AML-193 (cell line): ENCODE data around the gene ELL.

Source experiments
- DNase-seq, 2 experiments: peaks; one replicate each; lab custom pipeline; 2025; lab: John Stamatoyannopoulos, UW

The ELL gene

GRCh38 chr19:18488838-18489626, 32.8 kb downstream of the ELL start:
- no peak for DNase-seq

DNA sequence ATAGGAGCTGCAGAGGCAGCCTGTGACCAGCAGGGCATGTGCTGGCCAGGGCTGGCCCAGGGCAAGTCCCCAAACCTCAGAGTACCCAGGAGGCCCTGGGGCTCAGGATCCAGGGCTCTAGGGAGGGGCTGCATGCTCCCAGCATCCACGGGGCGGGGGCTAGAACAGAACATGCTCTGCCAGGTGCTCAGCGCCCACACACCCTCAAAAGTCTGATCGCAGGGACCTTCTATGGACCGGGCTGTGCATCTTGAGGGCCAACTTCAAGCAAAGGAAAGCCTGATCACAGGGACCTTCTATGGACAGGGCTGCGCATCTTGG, 33.5 kb downstream of the ELL start:
- DNase-seq: peak in 1 of 2 experiments; percentile 19

DNA sequence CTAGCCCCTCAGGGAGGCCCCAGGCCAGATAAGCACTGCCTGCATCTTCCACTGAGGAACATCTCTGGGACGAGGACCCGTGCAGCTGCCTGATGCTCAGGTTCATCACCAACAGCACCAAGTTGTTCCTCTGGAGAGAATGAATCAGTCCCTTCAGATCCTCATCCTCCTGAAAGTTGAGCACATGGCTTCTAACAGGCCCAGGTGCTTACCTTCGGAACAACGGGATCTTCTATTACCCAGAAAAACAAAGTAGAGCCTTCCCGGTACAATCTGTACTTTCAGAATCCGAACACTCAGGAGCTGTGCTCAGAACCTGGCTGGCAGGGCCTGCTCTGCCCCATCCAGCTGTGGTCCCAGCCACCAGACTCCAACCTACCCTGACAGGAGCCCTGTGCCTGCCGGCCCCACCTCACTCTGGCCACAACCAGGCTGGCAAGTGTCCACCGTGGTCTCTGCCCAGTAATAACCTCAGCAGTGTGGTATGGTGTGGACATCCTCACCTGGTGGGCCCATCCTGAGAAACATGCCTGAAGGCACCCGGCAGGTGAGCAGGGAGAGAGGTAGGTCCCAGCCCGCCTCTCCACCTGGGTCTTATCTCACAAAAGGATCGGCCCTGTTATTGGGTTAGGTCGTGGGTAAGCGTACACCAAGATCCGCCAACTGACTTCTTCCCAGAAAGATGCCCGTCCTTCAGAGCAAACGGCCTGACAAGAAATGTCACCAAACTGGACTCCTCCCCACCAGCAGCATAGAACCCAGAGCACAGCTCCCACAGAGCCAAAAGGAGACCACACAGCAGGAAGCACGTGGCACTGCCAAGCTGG, 34.1 kb downstream of the ELL start:
- DNase-seq: no peak

DNA sequence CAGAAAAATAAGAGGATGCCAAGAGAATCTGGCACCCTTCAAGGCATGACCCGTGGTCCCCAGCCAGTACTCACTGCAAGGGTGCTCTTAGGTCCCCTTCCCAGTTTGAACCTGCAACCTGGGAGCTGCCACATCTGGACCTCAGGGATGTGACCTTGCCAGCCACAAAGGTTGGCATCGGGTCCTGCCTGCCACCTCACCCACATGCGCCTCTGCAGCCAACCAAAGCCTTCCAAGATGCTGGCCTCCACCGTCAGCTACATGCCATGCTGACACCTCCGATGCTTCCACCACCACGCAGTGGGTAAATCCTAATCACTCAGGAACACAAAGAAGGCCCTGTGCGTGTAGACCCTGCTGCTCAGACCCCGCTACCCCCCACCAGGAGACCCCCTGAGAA, 35.1 kb downstream of the ELL start:
- DNase-seq: no peak

DNA sequence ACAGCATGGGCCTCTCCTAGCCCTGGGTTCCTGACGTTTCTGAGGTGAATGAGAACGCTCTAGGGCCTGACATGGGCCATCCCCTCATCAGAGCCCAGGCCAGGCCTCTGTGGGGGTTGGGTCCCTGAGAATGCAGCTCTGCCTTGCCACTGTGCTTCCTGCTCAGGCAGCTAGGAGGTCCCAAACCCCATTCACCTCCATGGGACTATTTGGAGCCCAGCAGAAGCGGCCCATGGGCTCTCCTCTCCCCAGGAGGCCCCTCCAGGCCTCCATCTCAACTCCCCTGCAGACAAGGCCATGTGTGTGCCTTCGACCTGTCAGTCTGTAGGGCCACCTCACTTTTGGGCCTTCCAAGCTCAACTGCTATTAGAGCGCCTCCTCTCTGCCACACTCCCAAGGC, 36.9 kb downstream of the ELL start:
- no peak for DNase-seq

DNA sequence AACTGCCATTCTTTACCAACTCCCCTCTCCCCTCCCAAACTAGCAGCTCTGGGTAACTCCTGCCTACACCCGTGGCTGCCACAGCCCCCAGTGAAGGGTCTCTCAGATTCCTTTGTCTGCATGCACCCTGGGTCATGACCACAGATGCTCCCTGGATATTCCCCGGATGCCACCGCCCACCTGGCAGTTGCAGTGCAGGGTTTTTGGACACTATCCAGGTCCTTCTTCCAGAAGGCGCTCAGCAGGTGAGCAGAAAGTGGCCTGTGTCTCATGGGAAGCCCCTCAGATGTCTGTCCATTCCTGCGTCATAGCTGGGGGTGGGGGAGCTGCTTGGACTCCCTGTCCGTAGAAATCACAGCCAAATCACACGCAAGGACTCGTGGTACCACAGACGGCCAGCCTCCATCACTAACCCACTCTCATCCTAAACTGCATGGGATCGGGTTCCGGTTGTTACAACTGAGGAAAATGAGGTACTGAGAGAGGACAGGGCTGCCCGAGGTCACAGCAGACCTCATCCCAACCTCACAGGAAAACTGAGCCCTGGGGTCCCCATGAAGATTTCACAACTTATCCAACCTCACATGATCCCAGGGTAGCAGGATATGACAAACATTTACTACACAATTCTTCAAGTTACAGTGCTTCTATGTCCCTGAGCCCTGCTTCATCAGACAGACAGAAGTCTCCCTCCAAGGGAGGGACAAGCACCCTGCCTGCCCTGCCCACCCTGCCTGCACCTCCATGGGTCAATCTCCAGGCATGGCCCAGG, 38.6 kb downstream of the ELL start:
- no peak for DNase-seq

DNA sequence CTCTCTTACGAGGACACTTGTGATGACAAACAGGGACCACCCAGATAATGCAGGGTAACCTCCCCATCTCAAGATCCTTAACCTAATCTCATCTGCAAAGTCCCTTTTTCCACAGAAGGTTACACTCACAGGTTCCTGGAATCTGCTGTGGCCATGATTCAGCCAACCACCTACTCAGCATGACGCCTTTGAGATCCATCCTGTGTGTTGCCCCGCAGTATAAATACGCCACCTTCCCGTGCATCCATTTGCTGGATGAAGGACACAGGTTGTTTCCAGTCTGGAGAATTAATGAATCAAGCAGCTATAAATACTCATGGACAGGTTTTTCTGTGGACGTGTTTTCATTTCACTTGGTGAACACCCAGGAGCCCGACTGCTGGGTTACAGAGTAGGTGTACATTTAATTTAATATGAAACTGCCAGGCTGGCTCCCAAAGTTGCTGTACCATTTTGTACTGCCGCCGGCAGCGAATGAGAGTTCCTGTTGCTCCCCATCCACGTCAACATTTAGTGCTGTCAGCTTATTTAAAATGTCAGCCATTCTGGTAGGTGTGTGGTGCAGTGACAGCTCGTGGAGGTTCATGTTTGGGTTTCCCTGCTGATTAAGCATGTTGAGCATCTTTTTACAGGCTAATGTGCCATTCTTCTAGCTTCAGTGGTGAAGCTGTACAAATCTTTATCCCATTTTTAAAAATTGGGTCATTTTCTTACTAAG, 40.2 kb downstream of the ELL start:
- DNase-seq: no peak

GRCh38 chr19:18480006-18480691, 41.7 kb downstream of the ELL start:
- no peak for DNase-seq

DNA sequence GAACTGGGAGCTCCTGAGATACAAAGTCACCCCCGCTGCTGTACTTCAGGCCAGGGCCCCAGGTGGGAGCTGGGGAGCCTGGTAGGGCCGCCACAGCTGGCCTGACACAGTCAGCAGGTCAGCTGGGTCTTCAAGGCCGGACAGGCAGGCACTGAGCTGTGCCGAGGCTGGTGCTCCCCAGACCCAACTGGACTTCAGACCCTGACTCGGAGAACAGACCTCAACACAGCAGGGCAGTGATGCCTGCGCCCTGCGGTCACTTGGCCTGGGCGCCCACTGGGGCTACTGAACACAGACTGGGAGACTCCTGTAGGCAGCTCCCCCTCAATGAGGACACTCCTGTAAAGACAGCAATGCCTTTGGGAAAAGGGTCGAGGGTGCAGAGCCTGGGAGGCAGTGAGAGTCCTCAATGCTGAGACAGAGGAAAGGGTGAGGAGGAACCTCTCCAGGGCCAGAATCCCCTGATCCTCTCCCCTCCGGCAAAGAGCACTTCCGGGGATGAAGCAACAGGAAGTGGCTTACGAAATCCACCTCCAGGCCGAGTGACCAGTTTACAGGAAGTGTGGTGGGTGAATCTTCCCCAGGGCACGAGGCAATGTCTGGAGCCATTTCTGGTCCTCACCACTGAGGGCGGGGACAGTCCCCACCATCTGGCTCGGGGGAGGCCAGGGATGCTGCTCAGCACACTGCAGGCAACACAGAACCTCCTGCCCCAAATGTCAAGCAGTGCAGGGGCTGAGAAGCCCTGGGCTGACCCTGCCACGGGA, 43.1 kb downstream of the ELL start:
- DNase-seq: peak; percentile 95 to 96

- DNase-seq: no peak
Observed at GRCh38 chr19:18477974-18478373, 43.9 kb downstream of the ELL start.

GRCh38 chr19:18477042-18477779, 44.7 kb downstream of the ELL start:
- no peak for DNase-seq

DNA sequence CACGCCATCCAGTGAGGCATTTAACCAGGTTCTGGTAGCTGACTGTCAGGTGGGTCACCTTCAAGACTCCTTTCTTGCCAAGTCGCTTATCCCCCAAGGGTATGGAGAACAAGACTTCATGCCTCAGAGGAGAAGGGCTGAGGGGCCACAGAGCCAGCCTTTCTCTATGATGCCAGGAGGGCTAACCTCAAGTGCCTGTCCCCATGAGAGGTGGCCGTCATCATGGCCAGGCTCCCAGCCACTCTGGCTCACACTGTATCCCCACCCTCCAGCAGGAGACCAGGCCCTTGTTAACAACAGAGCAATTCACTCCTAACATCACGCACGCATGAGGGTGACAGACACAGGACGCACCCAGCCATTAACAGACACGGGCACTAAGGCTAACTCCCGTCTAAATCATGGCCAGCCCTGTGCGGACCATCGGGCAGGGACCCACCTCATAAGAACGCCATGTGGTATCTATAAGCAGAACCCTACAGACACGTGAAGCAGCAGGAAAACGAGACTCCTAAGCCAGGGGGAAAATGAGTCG, 45.3 kb downstream of the ELL start:
- DNase-seq: no peak

- DNase-seq: no peak
Observed at GRCh38 chr19:18475762-18476331, 46.0 kb downstream of the ELL start.

- DNase-seq: no peak
Observed at GRCh38 chr19:18475004-18475453, 46.8 kb downstream of the ELL start.

- no peak for DNase-seq
Observed at GRCh38 chr19:18474366-18474887, 47.4 kb downstream of the ELL start.

DNA sequence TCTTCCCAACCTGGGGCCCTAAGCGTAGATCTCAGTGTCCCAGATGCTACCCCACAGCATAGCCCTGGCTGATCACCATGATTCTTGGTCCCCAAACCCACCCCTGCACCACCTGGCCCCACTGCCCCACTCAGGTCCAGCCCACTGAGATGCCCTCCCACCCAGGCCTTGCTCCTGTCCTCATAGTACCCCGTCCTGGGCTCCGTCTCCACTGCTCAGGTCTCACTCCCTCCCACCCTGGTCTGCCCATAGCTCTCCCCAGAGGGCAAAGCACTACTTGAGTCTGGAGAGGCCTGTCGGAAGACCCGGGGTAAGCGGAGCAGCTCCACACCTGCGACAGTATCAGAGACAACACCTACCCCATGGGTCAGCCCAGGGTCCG, 48.2 kb downstream of the ELL start:
- DNase-seq: no peak

DNA sequence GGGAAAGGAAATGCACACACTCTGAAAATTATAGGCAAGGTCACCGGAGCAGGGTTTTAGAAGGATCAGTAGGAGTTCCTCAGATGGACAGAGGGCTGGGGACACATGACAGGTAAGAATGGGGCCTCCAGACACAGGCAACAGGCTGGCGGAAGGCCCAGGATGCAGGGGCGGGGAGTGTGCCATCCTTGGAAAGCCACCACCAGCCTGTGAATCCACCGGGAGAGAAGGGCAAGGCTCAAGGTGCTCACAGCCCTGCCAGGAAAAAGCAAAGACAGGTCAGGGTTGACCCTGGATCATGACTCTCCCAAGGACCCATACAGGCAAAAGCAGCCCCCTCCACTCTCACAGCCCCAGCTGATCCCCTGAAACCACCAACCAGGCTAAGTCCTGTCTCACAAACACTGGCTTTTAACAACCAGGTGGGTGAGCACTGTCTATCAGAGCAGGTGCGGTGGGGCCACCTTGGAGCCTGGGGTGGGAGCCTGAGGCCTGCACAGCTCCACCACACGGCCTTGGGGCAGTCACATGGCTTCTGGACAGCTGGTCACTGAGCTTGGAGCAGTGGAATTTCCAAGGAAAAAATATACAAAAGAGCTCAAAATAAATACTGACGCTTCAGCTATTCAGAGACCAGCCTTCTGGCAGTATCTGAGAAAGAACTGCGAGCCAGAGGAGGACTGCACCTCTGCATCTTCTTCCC, 48.7 kb downstream of the ELL start:
- DNase-seq: no peak

DNA sequence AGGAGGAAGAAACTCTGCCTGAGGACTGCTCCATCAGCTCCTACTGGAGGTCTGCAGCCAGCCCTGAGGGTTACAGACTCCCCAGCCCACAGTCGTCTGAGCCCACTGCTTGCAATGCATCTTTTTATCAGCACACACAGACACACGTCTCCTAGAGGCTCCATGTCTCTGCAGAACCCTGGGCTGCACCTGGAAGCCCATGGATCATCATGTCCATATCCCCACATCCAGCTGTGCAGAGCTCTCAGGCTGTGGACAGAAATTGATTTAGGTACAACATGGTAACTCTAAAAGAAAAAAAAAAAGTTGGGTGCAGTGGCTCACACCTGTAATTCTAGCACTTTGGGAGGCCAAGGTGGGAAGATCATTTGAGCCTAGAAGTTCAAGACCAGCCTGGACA, 51.1 kb downstream of the ELL start:
- DNase-seq: no peak
